Erythroblast (primary cell): ENCODE data around the gene SPTBN4.

Source experiments
- DNase-seq, 2 experiments: peaks; one replicate each; lab custom pipeline; 2025; lab: John Stamatoyannopoulos, UW
- GATA1 ChIP-seq: IDR thresholded peaks from 2 replicates; pipeline ENCODE4 v1.6.1; 2011; ENCODE audit warnings: low read depth, mild to moderate bottlenecking, control low read depth, low read length, moderate library complexity
- POLR2A ChIP-seq: IDR thresholded peaks from 2 replicates; pipeline ENCODE4 v1.6.1; 2011; ENCODE audit warnings: mild to moderate bottlenecking, low read length

Gene SPTBN4

DNA sequence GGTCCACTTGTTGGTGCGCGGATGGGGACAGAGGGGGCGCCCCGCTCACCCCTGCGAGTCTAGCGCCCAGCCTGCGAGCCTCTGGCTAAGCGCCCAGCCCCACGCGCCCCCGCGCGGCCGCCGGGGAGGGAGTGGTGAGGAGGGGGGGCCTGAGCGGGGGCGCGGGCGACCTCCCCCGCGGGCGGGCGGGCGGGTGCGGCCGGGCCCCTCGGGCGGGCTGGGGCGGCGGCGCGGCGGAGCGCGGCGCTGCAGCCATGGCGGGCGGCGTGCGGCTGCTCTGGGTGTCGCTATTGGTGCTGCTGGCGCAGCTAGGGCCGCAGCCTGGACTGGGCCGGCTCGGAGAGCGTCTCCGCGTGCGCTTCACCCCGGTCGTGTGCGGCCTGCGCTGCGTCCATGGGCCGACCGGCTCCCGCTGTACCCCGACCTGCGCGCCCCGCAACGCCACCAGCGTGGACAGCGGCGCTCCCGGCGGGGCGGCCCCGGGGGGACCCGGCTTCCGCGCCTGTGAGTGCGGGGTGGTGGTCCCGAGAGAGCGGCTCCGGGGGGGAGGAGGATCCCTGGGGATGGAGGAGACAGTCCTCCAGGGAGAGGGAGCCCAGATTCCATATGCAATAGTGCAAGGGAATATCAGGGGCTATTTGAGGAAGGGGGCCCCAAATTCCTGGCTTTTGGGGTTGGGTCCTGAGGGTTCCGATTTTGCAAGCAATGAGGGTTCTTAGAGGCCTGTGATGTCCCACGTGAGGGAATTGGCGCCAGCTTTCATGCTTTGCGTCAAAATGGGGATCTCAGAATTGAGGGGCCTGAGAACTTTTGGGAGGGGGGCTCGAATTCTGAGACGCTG lies 134.6 kb downstream of the SPTBN4 start, which contains the start of gene LTBP4:
Gene LTBP4, plus strand, starts transcription at position 236 of the 841 bp plus-strand sequence. Its CDS starts 19 bp downstream, at position 255.
- TF ChIP-seq POLR2A (no peak), GATA1 (no peak)
- DNase-seq, result peak; percentile 78 to 84

- TF ChIP-seq POLR2A (no peak), GATA1 (no peak)
- DNase-seq, result no peak
Measured at GRCh38 chr19:40603071-40603388, 136.2 kb downstream of the SPTBN4 start.

- TF ChIP-seq POLR2A (peak; percentile 43), GATA1 (no peak)
- DNase-seq, result peak; percentile 98 to 99
Measured at GRCh38 chr19:40603389-40604170, 136.8 kb downstream of the SPTBN4 start.

DNA sequence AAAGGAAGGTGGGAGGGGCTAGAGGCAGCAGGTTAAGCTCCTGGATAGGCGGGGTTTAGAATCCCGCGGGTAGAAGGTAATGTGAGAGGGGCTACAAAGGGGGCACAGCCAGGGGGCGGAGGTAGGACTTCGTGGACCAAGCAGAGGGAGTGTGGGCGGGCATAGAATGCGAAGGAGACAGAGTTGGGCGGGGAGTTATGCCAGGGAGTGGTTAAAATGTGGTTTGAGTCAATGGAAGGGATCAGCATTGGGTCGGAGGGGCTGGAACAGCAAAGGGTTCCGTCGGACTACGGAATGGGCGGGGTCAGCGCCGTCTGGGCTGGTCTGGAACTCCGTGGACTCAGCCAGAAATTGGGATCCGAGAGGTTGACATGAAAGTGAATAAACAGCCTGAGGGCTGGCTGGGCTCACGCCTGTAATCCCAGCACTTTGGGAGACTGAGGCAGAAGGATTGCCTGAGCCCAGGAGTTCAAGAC lies 137.4 kb downstream of the SPTBN4 start:
- TF ChIP-seq POLR2A (no peak), GATA1 (no peak)
- DNase-seq, result no peak

DNA sequence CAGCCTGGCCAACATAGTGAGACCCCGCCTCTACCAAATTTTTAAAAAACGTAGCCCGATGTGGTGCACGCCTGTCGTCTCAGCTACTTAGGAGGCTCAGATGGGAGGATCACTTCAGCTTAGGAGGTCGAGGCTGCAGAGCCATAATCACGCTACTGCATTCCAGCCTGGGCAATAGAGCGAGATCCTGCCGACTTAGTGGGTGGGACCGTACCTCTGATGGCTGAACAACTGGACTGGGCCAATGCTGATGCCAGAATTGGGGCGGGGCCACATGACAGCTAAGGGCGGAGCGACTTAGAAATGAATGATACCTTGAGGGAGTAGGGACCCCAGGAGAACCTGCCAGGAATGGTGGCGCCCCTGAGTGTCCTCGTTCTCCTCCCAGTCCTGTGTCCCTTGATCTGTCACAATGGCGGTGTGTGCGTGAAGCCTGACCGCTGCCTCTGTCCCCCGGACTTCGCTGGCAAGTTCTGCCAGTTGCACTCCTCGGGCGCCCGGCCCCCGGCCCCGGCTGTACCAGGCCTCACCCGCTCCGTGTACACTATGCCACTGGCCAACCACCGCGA lies 137.9 kb downstream of the SPTBN4 start:
- TF ChIP-seq GATA1, result no peak
- TF ChIP-seq POLR2A, result no peak
- DNase-seq, result peak; percentile 44 to 51

DNA sequence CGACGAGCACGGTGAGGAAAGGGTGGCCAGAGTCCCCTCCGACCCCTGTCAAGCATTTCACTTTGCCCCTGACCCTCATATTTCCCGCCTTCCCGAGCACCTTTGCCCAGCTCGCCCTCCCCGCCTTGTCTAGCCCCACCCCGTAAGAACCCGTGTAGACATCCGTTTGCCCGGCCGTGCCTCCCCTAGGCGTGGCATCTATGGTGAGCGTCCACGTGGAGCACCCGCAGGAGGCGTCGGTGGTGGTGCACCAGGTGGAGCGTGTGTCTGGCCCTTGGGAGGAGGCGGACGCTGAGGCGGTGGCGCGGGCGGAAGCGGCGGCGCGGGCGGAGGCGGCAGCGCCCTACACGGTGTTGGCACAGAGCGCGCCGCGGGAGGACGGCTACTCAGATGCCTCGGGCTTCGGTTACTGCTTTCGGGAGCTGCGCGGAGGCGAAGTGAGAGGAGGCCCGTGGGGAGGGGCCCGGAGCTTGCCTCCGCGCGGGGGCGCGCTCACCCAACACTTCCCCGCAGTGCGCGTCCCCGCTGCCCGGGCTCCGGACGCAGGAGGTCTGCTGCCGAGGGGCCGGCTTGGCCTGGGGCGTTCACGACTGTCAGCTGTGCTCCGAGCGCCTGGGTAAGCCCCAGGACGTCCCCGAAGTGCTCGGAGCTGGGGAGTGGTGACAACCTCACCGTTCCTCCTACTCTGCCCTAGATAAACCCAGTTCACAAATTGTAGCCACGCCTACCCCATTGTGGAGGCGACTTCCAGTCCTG lies 138.6 kb downstream of the SPTBN4 start:
- TF ChIP-seq POLR2A (peak; percentile 61), GATA1 (no peak)
- DNase-seq, result peak; percentile 72 to 74

DNA sequence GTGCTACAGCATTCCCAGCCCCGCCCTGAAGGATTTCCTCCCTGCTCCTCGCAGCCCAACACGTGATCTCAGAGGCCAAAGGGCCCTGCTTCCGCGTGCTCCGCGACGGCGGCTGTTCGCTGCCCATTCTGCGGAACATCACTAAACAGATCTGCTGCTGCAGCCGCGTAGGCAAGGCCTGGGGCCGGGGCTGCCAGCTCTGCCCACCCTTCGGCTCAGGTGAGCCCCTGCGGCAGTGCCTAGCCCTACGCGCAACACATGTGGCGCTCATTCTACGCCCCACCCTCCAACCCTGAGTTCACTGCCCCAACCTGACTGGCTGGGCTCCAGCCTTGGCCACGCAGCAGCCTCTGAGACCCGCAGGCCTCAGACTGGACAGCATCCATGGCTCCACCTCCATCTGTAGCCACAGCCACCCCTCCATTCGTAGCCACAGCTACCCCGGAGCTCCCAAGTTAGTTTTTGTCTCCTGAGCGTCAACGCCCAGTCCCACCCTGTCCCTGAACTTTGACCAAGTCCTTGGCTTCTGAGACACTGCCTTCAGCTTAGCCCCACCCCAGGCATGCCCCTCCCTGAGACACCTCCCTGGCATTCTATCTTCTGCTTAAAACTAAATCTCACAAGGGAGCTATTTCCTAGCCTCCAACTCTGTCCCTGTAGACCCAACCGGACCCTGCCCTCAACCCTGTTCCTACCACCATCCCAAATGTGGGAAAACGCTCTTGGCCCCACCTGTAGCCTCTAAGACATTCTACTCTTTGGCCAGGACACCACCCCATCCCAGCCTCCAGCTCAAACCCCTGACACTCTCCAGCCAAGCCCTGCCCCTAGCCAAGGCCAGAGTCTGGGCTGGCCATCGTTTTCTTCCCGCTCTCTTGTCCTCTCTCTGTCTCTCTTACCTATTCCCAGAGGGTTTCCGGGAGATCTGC lies 140.8 kb downstream of the SPTBN4 start:
- DNase-seq, result peak; percentile 48 to 56
- no peak for TF ChIP-seq GATA1
- TF ChIP-seq POLR2A, result no peak

DNA sequence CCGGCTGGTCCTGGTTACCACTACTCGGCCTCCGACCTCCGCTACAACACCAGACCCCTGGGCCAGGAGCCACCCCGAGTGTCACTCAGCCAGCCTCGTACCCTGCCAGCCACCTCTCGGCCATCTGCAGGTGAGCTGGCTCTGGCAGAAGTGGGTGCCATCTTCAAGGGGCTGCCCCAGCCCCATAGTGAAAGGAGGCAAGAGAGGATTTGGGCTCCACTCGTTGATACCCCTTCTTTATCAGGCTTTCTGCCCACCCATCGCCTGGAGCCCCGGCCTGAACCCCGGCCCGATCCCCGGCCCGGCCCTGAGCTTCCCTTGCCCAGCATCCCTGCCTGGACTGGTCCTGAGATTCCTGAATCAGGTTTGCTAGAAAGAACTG lies 141.4 kb downstream of the SPTBN4 start:
- TF ChIP-seq GATA1 (no peak), POLR2A (no peak)
- DNase-seq, result no peak

DNA sequence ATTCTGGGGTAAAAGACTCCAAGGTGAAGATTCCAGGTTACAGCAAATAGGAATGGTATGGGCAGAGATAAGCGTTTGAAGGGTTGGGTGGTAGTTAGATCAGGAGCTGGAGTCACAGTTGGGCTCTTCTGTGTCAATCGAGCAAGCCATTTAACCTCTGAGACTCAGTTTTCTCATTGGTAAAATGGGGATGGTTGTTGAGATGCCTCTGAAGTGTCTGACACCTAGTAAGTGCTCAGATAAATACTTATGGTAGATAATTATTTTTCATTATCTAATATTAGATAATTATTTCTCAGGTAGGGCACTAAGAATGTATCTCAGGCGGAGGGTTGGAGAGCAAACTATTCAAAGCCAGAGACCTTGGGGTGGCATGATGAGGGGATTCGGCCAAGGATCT lies 142.2 kb downstream of the SPTBN4 start:
- DNase-seq, result no peak
- TF ChIP-seq GATA1 (no peak), POLR2A (no peak)

- no peak for TF ChIP-seq GATA1
- no peak for TF ChIP-seq POLR2A
- DNase-seq, result peak; percentile 94 to 96
Measured at GRCh38 chr19:40609561-40610395, 143.0 kb downstream of the SPTBN4 start.

DNA sequence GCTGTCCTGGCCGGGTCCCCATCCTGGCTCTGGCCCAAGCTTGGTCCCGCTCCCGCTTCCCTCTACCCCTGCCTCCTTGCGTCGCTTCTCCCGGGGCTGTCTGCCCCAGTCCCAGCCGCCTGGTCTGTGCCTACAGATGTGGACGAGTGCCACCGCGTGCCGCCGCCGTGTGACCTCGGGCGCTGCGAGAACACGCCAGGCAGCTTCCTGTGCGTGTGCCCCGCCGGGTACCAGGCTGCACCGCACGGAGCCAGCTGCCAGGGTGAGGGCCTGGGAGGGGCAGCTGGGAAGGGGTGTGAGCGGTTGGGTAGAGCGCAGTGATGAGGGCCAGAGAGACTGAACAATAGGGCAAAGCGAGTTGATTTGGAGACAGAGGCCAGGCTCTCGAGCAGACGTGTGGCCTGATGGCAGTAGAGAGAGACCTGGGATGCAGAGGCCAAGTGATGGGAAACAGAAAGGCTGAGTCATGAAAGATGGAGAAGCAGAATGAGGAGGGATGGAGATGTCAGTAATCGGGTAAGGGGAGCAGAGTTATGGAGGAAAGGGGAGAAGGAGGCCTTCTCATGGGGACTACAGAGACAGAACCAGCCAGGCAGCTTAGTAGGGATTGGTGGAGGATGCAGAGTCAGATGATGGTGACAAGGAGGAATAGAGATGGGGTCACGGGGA lies 143.7 kb downstream of the SPTBN4 start:
- peak; percentile 35 to 46 for DNase-seq
- TF ChIP-seq GATA1, result no peak
- no peak for TF ChIP-seq POLR2A
